MM.1S (cell line): ENCODE results near the gene C1QTNF9.

Experiments
- DNase-seq: peaks from one replicate; pipeline ENCODE4 v3.0.0-alpha.2; 2015
- H2AFZ ChIP-seq: fragments of 300-600 bp; sonication (generic); 2 replicates; pipeline ENCODE4 v1.6.0; 2016; ENCODE audit warnings: antibody characterized with exemption, low read length
- H3F3A ChIP-seq: fragments of 300-600 bp; sonication (generic); 2 replicates; pipeline ENCODE4 v1.6.1; 2016; ENCODE audit warnings: mild to moderate bottlenecking, antibody characterized with exemption, low read length, moderate library complexity, mixed read lengths; ENCODE audit not compliant: insufficient read depth
- H3K27ac ChIP-seq: fragments of 300-600 bp; sonication (generic); 2 replicates; pipeline ENCODE4 v1.5.1; 2016; ENCODE audit warnings: mild to moderate bottlenecking, low read length
- H3K27me3 ChIP-seq: fragments of 300-600 bp; sonication (generic); replicated peaks from 2 replicates; pipeline ENCODE4 v1.6.0; 2016; ENCODE audit warnings: low read length; ENCODE audit not compliant: insufficient read depth
- H3K36me3 ChIP-seq: fragments of 300-600 bp; sonication (generic); replicated peaks from 2 replicates; pipeline ENCODE4 v1.6.1; 2016; ENCODE audit warnings: mild to moderate bottlenecking, low read length, mixed read lengths; ENCODE audit not compliant: insufficient read depth
- H3K4me1 ChIP-seq: fragments of 300-600 bp; sonication (generic); 2 replicates; pipeline ENCODE4 v1.6.1; 2016; ENCODE audit warnings: low read length, mixed read lengths
- H3K4me2 ChIP-seq: fragments of 300-600 bp; sonication (generic); 2 replicates; pipeline ENCODE4 v1.6.0; 2016; ENCODE audit warnings: low read depth, low read length
- H3K4me3 ChIP-seq: fragments of 300-600 bp; sonication (generic); 2 replicates; pipeline ENCODE4 v1.5.1; 2016; ENCODE audit warnings: low read length, mixed read lengths
- H3K79me2 ChIP-seq: fragments of 300-600 bp; sonication (generic); 2 replicates; pipeline ENCODE4 v1.6.1; 2016; ENCODE audit warnings: mixed run types, low read length, mixed read lengths
- H3K9ac ChIP-seq: fragments of 300-600 bp; sonication (generic); 2 replicates; pipeline ENCODE4 v1.6.1; 2016; ENCODE audit warnings: low read length, mixed read lengths
- H3K9me2 ChIP-seq: fragments of 300-600 bp; sonication (generic); replicated peaks from 2 replicates; pipeline ENCODE4 v1.6.1; 2016; ENCODE audit warnings: mild to moderate bottlenecking, low read length, mixed read lengths; ENCODE audit not compliant: insufficient read depth
- H3K9me3 ChIP-seq: fragments of 300-600 bp; sonication (generic); replicated peaks from 2 replicates; pipeline ENCODE4 v1.6.1; 2016; ENCODE audit warnings: mild to moderate bottlenecking, low read length, mixed read lengths; ENCODE audit not compliant: insufficient read depth
- H4K20me1 ChIP-seq: fragments of 300-600 bp; sonication (generic); 2 replicates; pipeline ENCODE4 v1.6.1; 2016; ENCODE audit warnings: mild to moderate bottlenecking, low read length, moderate library complexity, mixed read lengths; ENCODE audit not compliant: insufficient read depth
- CTCF ChIP-seq: fragments of 300-600 bp; sonication (generic); IDR thresholded peaks from 2 replicates; pipeline ENCODE4 v1.5.1; 2016; ENCODE audit warnings: antibody characterized with exemption, low read length, mixed read lengths
- EZH2 ChIP-seq: fragments of 300-600 bp; sonication (generic); optimal IDR thresholded peaks from 2 replicates; pipeline ENCODE3; 2017; ENCODE audit warnings: low read depth, mild to moderate bottlenecking, antibody characterized with exemption, low read length, mixed read lengths
- EZH2phosphoT487 ChIP-seq: fragments of 300-600 bp; sonication (generic); IDR thresholded peaks from 2 replicates; pipeline ENCODE4 v1.6.1; 2018; ENCODE audit warnings: antibody characterized with exemption, low read length

Gene C1QTNF9

DNA sequence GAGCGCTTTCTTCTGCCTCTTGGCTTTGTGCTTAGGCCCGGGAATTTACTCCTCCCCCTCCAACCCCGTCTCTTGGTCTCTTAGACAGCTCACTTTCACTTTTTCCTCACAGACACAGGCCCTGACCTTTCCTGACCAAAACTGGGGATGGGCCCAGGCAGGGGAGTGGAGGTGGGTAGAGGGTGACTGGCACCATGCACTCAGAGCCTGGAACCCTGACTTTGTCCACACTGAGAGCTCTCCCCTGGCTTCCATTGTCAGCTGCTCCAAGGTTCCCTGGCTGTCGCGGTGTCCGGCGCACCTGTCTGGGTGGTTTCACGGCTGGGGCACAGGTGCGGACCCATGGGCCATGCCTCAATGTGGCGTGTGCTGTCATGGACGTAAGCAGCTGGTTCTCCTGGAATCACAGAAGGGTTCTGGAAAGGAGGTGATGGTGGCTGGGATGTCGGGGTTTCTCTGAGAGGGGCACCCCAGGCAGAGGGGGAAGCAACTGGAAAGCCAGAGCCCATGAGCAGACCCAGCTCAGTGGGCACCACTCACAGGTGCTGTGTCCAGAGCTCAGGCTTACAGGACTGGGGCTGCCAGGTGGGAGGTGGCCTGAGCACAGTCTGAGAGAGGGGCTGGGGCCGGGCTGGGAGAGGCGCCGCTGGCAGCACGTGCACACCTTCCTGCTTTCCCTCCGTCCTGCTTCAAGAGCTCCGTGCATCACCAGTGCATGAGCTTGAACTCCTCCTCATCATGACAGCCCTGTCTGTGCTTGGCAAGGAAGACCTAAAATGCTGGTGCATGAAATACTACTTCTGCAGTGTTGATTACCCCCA lies 28.0 kb upstream of the C1QTNF9 start:
- Histone ChIP-seq H3K36me3 (no peaks in the 10 kb centered on the region), H3K4me1 (no peaks in the 10 kb centered on the region), H3K9me3 (no peaks in the 10 kb centered on the region), H3K9ac (no peak overlapping the region), H3K27ac (no peak overlapping the region), H4K20me1 (no peaks in the 10 kb centered on the region), H3K4me3 (no peak overlapping the region), H3K79me2 (no peaks in the 10 kb centered on the region), H3K4me2 (no peak overlapping the region), H3F3A (no peaks in the 10 kb centered on the region), H2AFZ (no peak overlapping the region), H3K27me3 (no peaks in the 10 kb centered on the region), H3K9me2 (no peaks in the 10 kb centered on the region)
- TF ChIP-seq EZH2 (no peak), CTCF (no peak), EZH2phosphoT487 (no peak)
- no peak for DNase-seq

DNA sequence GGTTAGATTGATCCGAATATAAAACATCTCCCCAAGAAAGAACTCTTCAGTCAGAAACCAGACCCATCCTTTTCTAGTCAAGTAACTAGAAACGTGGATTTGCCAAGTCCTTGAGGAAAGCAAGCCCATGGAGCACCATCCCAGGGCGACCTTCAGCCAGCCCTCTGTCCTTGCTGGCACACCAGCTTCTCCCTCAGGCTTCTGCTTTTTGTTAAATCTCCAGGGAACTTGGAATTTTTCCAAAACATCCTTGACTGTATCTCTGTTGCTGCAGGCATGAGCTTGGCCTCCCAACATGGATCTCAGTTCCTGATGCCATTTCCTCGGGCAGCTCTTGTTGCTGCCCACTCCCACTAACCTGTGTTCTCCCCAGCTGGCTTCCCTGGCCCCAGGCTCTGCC lies 27.1 kb upstream of the C1QTNF9 start:
- Histone ChIP-seq H3K9me2 (no peaks in the 10 kb centered on the region), H3K27ac (no peak overlapping the region), H4K20me1 (no peaks in the 10 kb centered on the region), H3K9ac (no peak overlapping the region), H3F3A (no peaks in the 10 kb centered on the region), H3K27me3 (no peaks in the 10 kb centered on the region), H3K79me2 (no peaks in the 10 kb centered on the region), H3K4me3 (no peak overlapping the region), H2AFZ (no peak overlapping the region), H3K9me3 (no peaks in the 10 kb centered on the region), H3K4me1 (no peaks in the 10 kb centered on the region), H3K4me2 (no peak overlapping the region), H3K36me3 (no peaks in the 10 kb centered on the region)
- no peak for TF ChIP-seq CTCF
- TF ChIP-seq EZH2: no peak
- no peak for TF ChIP-seq EZH2phosphoT487
- no peak for DNase-seq

GRCh38 chr13:24284889-24285565 lies 24.4 kb upstream of the C1QTNF9 start:
- H3K4me1 ChIP-seq: no peaks in the 10 kb centered on the region
- no peak overlapping the region for H3K27ac ChIP-seq
- TF ChIP-seq EZH2phosphoT487 (no peak), CTCF (no peak), EZH2 (no peak)
- H3K36me3 ChIP-seq: no peaks in the 10 kb centered on the region
- H2AFZ ChIP-seq: no peak overlapping the region
- H3K79me2 ChIP-seq: no peaks in the 10 kb centered on the region
- H4K20me1 ChIP-seq: no peaks in the 10 kb centered on the region
- no peak overlapping the region for H3K4me3 ChIP-seq
- no peak overlapping the region for H3K4me2 ChIP-seq
- no peaks in the 10 kb centered on the region for H3K9me2 ChIP-seq
- DNase-seq: no peak
- H3K27me3 ChIP-seq: no peaks in the 10 kb centered on the region
- no peak overlapping the region for H3K9ac ChIP-seq
- no peaks in the 10 kb centered on the region for H3K9me3 ChIP-seq
- H3F3A ChIP-seq: no peaks in the 10 kb centered on the region
